Fibroblast of lung (primary cell): Measurements from ENCODE around the gene PODXL2.

Experiments used
- CTCF ChIP-seq, 2 donors: IDR thresholded peaks in 1 of 2; conservative IDR thresholded peaks in 1 of 2; 1 replicate in 1 of 2; 2 replicates in 1 of 2; pipeline ENCODE4 v1.5.1; 2011 to 2012; ENCODE audit warnings: low read length in 2 of 2, control low read depth in 1 of 2, inconsistent platforms in 1 of 2, low read depth in 1 of 2, mild to moderate bottlenecking in 1 of 2
- EZH2 ChIP-seq: IDR thresholded peaks from 2 replicates; pipeline ENCODE4 v1.5.1; 2012; ENCODE audit warnings: low read length, control low read depth, mild to moderate bottlenecking; ENCODE audit errors: missing control alignments

GRCh38 chr3:127678315-127678599, 49.3 kb downstream of the PODXL2 start:
- TF ChIP-seq CTCF (conservative IDR thresholded peaks at IDR 0.05 in 1 of 2, IDR thresholded peaks at IDR 0.05 in 1 of 2; ENCODE audit: low read depth in 1 of 2, low read length in 2 of 2) (no peak), EZH2 (no peak)
